ENCODE measurements around the gene CYTH3.
A peak's percentile ranks its signal among the peaks of the same experiment; 100 is the strongest.
"Not testable (repeated sequence)": the region's sequence is repeated elsewhere in the genome, so short reads cannot be mapped to it uniquely, and the experiment has no call there.

The CYTH3 gene

GRCh38 chr7:6232534-6232933 is 39.9 kb downstream of the CYTH3 start:
- DNase-seq (ENCODE audit: low read depth in 3 of 3): no peak

DNA sequence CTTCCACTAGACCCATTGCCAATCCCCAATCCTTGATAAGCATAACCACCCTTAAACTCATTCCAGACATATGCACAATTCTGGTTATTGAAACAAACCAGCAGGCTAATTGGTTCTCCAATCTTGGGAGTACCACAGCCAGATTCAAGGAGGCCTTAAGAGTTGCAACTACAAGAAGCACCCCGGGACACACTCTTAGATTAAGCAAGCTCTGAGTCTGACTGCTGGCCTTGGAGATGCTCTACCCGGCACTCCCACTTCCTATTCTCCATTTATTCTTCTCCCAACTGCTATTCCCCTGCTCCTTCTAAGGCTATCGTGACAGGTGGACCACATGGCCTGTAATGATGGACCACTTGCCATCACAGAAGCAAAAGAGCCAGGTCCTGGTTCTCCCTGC is 40.3 kb downstream of the CYTH3 start:
- no peak for DNase-seq (ENCODE audit: low read depth in 3 of 3)

DNA sequence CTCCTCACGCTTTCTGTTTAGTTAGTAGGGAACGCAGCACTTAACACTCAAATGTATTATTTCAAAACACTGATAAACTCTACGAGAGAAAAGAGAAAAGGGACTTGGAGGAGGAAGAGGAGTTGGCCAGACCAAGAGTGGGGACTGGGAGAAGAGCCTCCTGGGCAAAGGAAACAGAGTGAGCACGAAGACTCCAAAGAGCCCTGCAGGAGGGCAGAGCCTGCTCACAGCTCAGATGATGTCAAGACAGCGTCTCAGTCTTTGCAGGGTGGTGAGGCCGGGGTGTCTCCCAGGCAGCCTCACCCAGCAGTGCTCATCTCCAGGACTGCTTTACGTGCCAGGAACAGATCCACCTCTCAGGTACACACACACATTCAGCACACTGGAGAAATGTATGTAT is 41.2 kb downstream of the CYTH3 start:
- DNase-seq (ENCODE audit: low read depth in 3 of 3): no peak

DNA sequence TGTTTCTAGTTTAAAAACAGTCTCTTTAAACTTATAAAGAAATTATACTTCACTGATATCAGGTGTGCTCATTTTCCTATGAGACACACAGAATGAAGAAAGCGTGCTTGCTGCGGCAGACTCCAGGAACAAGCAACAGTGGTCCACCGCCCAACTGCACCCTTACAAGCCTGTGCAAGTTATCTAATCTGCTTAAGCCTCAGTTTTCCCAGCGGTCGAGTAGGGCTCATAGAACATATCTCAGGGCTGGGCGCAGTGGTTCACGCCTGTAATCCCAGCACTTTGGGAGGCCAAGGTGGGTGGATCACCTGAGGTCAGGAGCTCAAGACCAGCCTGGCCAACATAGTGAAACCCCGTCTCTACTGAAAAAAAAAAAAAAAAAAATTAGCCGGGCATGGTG is 43.1 kb downstream of the CYTH3 start:
- DNase-seq (ENCODE audit: low read depth in 3 of 3): not testable (repeated sequence)

- no peak for DNase-seq (ENCODE audit: low read depth in 3 of 3)
These were observed 43.8 kb downstream of the CYTH3 start for GRCh38 chr7:6228361-6229229.

GRCh38 chr7:6227294-6227846 is 45.1 kb downstream of the CYTH3 start:
- no peak for DNase-seq (ENCODE audit: low read depth in 3 of 3)

DNA sequence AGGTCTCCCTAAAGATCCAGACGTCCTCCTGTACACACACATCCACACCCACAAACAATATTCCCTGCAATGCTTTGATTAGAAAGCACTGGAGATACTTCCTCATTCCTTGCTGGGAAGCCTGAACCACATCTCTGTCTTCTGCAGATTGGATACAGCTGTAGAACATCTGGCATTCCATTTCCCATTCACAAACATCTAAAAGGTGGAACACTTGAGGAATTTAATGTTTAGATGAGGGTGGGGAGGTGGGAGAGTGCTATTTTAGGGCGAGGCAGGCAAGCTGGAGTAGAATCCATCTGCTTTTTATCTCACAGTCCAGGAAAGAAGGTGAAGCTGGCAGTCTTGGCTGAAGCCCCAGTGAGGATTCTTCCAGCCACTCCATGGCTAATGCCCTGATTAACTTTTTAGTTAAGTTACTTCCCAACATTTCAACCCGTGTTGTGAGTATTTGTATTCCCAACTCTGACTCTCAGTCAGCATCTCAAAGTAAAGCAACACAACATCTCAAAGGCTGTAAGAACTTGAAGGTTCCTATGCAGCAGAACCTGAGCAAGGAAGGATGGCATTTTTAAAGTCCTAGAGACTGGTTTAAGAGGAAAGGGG is 46.1 kb downstream of the CYTH3 start:
- DNase-seq (ENCODE audit: low read depth in 3 of 3): no peak

- not testable (repeated sequence) for DNase-seq (ENCODE audit: low read depth in 3 of 3)
These were observed 49.0 kb downstream of the CYTH3 start for GRCh38 chr7:6223411-6223810.

- not testable (repeated sequence) for DNase-seq (ENCODE audit: low read depth in 3 of 3)
These were observed 49.4 kb downstream of the CYTH3 start for GRCh38 chr7:6223010-6223409.

GRCh38 chr7:6221340-6222319 is 50.8 kb downstream of the CYTH3 start:
- DNase-seq (ENCODE audit: low read depth in 3 of 3): peak in 2 of 3 experiments; percentile 21 to 40

- DNase-seq (ENCODE audit: low read depth in 3 of 3): no peak
These were observed 54.1 kb downstream of the CYTH3 start for GRCh38 chr7:6218329-6218728.

GRCh38 chr7:6212008-6212407 is 60.4 kb downstream of the CYTH3 start:
- DNase-seq (ENCODE audit: low read depth in 3 of 3): no peak

- no peak for DNase-seq (ENCODE audit: low read depth in 3 of 3)
These were observed 61.6 kb downstream of the CYTH3 start for GRCh38 chr7:6210621-6211372.

DNA sequence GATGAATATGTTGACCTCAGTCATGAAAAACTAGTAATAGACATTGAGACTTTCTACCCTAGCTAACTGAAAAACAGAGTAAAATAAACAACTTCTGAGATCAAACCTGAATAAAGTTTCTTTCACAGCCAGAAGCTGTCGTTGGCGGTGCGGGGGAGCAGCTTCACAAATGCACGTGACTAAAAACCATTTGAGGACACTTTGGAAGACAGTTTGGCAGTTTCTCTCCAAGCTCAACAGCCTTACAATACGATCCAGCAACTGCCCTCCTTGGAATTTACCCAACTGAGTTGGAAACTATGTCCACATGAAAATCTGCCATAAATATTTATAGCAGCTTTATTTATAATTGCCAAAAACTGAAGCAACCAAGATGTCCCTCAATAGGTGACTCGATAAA is 63.1 kb downstream of the CYTH3 start:
- DNase-seq (ENCODE audit: low read depth in 3 of 3): no peak

DNA sequence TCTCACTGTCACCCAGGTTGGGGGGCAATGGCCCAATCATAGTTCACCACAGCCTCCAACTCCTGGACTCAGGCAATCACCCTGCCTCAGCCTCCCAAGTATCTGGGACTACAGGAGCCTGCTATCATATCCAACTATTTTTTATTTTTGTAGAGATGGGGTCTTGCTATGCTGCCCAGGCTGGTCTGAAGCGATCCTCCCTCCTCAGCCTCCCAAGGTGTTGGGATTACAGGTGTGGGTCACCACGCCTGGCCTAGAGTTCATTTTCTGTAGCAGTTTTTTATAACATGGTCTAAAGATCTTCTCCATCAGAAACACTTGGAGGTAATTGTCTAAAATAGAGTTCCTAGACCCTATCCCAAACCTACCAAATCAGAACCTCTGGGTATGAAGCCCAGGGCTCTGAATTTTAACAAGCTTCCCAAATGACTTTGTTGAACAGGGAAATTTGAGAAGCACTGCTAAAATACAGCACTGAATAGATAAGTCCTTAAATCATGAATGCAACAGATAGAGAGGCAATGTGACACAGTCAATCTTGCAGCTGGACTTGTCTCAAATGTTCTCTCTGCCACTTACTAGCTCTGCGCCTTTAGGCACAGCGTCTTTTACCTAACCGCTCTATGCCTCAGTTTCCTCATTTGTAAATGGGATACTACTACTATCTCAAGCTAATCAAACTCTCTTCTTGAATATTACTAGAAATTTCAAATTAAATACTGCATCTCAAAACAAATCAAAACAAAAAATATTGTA is 63.7 kb downstream of the CYTH3 start:
- DNase-seq (ENCODE audit: low read depth in 3 of 3): no peak

- no peak for DNase-seq (ENCODE audit: low read depth in 3 of 3)
These were observed 66.3 kb downstream of the CYTH3 start for GRCh38 chr7:6205971-6206660.

DNA sequence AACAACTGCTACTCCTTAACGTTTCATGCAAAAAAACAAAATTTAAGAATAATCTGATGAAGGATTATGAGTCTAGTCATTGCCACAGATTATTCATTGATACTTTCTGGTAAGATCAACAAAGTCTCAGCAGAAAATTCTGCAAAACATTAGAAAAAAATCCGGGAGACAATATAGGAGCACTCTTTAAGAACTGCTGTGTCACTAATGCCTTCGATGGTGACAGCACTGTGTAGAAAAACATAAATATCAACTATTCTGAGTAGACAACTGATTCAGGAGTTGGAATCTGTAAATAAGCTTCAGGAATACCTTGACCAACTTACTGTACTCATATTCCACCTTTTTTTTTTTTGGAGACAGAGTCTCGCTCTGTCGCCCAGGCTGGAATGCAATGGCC is 69.0 kb downstream of the CYTH3 start:
- DNase-seq (ENCODE audit: low read depth in 3 of 3): no peak

- no peak for DNase-seq (ENCODE audit: low read depth in 3 of 3)
These were observed 70.3 kb downstream of the CYTH3 start for GRCh38 chr7:6202117-6202516.

DNA sequence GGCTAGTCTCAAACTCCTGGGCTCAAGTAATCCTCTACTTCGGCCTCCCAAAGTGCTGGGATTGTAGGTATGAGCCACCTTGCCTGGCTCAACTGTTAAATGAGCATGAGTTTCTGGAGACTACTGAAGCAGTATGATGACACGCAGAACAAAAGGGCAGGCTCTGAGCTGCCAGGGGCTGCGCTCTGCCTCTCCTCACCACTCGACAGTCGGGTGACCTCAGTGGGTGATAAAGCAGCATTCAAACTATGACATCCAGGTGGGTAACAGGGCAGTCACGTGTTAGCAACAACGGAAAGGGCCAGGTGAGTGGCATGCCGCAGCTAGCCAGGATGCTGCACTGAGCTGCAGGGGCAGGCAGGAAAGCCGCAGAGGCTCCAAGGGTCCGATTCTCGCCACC is 71.5 kb downstream of the CYTH3 start:
- no peak for DNase-seq (ENCODE audit: low read depth in 3 of 3)
